Mammary epithelial cell (primary cell): Measurements from ENCODE around the gene ZNF385B.

Source experiments
- CTCF ChIP-seq, 2 donors: IDR thresholded peaks in 1 of 2; conservative IDR thresholded peaks in 1 of 2; 2 replicates each; pipeline ENCODE4 v1.5.1; 2011 to 2012; ENCODE audit warnings: inconsistent platforms in 2 of 2, low read length in 2 of 2, mild to moderate bottlenecking in 2 of 2, control low read depth in 1 of 2, low read depth in 1 of 2; ENCODE audit not compliant: insufficient read depth in 1 of 2; ENCODE audit errors: extremely low read depth in 1 of 2
- EZH2 ChIP-seq: IDR thresholded peaks from 2 replicates; pipeline ENCODE4 v1.6.1; 2012; ENCODE audit warnings: low read length, inconsistent platforms, borderline replicate concordance

- TF ChIP-seq CTCF (conservative IDR thresholded peaks at IDR 0.05 in 1 of 2, IDR thresholded peaks at IDR 0.05 in 1 of 2; ENCODE audit: extremely low read depth in 1 of 2, insufficient read depth in 1 of 2, low read depth in 1 of 2, low read length in 2 of 2) (no peak), EZH2 (no peak)
Measured at GRCh38 chr2:179593323-179593722, 268.1 kb downstream of the ZNF385B start.
